Neural cell (in vitro differentiated cells): ENCODE data around the gene FN1. TPM values are rescaled to one million over a fixed set of nuclear protein-coding genes. Genes with fewer than 3 reads are reported as not detected.

Experiments used
- H2AFZ ChIP-seq: fragments of 200-600, 300-800 bp; sonication (generic), shearing (Covaris generic); 2 replicates; pipeline ENCODE4 v1.6.0; 2014; ENCODE audit warnings: low read depth, mild to moderate bottlenecking, antibody characterized with exemption, low read length, moderate library complexity
- H3F3A ChIP-seq: fragments of 200-600 bp; shearing (Covaris generic); 2 replicates; pipeline ENCODE4 v1.6.1; 2016; ENCODE audit warnings: mild to moderate bottlenecking, moderate library complexity, mixed read lengths, antibody characterized with exemption, low read length; ENCODE audit not compliant: insufficient read depth, poor library complexity, severe bottlenecking
- H3K27ac ChIP-seq: fragments of 200-600, 300-800 bp; sonication (generic), shearing (Covaris generic); 2 replicates; pipeline ENCODE4 v1.5.1; 2014; ENCODE audit warnings: mild to moderate bottlenecking, low read length, moderate library complexity
- H3K27me3 ChIP-seq: fragments of 300-800, 200-600 bp; sonication (generic), shearing (Covaris generic); 2 replicates; pipeline ENCODE4 v1.6.0; 2014; ENCODE audit warnings: mild to moderate bottlenecking, low read depth, low read length, moderate library complexity; ENCODE audit not compliant: insufficient read depth
- H3K36me3 ChIP-seq: fragments of 300-800, 200-600 bp; sonication (generic), shearing (Covaris generic); 2 replicates; pipeline ENCODE4 v1.5.1; 2014; ENCODE audit warnings: mild to moderate bottlenecking, antibody characterized with exemption, low read length, moderate library complexity; ENCODE audit not compliant: insufficient read depth
- H3K4me2 ChIP-seq: fragments of 300-800, 200-600 bp; sonication (generic), shearing (Covaris generic); 2 replicates; pipeline ENCODE4 v1.6.0; 2014; ENCODE audit warnings: mild to moderate bottlenecking, low read length
- H3K4me3 ChIP-seq: fragments of 300-800, 200-600 bp; sonication (generic), shearing (Covaris generic); 2 replicates; pipeline ENCODE4 v1.5.1; 2014; ENCODE audit warnings: mild to moderate bottlenecking, low read length, moderate library complexity
- H3K79me2 ChIP-seq: fragments of 200-600 bp; shearing (Covaris generic); replicated peaks from 2 replicates; pipeline ENCODE4 v1.6.0; 2014; ENCODE audit warnings: mild to moderate bottlenecking, low read length, moderate library complexity; ENCODE audit not compliant: insufficient read depth
- H3K9ac ChIP-seq: fragments of 300-800, 200-600 bp; sonication (generic), shearing (Covaris generic); 2 replicates; pipeline ENCODE4 v1.6.1; 2016; ENCODE audit warnings: mild to moderate bottlenecking, low read length, mixed read lengths
- H3K9me2 ChIP-seq: fragments of 200-600 bp; shearing (Covaris generic); 2 replicates; pipeline ENCODE4 v1.6.1; 2016; ENCODE audit warnings: mild to moderate bottlenecking, low read length, mixed read lengths; ENCODE audit not compliant: insufficient read depth
- H3K9me3 ChIP-seq: fragments of 200-600, 300-800 bp; sonication (generic), shearing (Covaris generic); 2 replicates; pipeline ENCODE4 v1.6.1; 2016; ENCODE audit warnings: mild to moderate bottlenecking, mixed run types, low read length, moderate library complexity, mixed read lengths
- H4K20me1 ChIP-seq: fragments of 200-600 bp; shearing (Covaris generic); 2 replicates; pipeline ENCODE4 v1.6.1; 2016; ENCODE audit warnings: mild to moderate bottlenecking, mixed run types; ENCODE audit not compliant: insufficient read depth
- EP300 ChIP-seq: fragments of 450-650 bp; conservative IDR thresholded peaks from 2 replicates; pipeline ENCODE4 v1.6.1; 2014; ENCODE audit warnings: antibody characterized with exemption, mild to moderate bottlenecking, moderate library complexity; ENCODE audit not compliant: poor library complexity, severe bottlenecking
- EZH2 ChIP-seq: fragments of 200-600, 300-800 bp; shearing (Covaris generic), sonication (generic); IDR thresholded peaks from 2 replicates; pipeline ENCODE4 v1.6.1; 2014; ENCODE audit warnings: antibody characterized with exemption, low read length, borderline replicate concordance, mild to moderate bottlenecking; ENCODE audit not compliant: insufficient read depth, poor library complexity, severe bottlenecking
- MXI1 ChIP-seq: fragments of 450-650 bp; conservative IDR thresholded peaks from 2 replicates; pipeline ENCODE4 v1.6.1; 2014; ENCODE audit warnings: antibody characterized with exemption, mild to moderate bottlenecking; ENCODE audit not compliant: poor library complexity, severe bottlenecking
- POLR2AphosphoS5 ChIP-seq: IDR thresholded peaks from 2 replicates; pipeline ENCODE4 v1.6.1; 2012
- RAD21 ChIP-seq: fragments of 450-650 bp; conservative IDR thresholded peaks from 2 replicates; pipeline ENCODE4 v1.6.1; 2014; ENCODE audit warnings: antibody characterized with exemption, mild to moderate bottlenecking, moderate library complexity
- REST ChIP-seq: IDR thresholded peaks from 2 replicates; pipeline ENCODE4 v1.6.1; 2012; ENCODE audit warnings: borderline replicate concordance
- SMC3 ChIP-seq: fragments of 450-650 bp; conservative IDR thresholded peaks from 2 replicates; pipeline ENCODE4 v1.6.1; 2014; ENCODE audit warnings: antibody characterized with exemption, mild to moderate bottlenecking, moderate library complexity; ENCODE audit not compliant: poor library complexity
- TAF1 ChIP-seq: IDR thresholded peaks from 2 replicates; pipeline ENCODE4 v1.6.1; 2012; ENCODE audit warnings: low read depth
- polyA plus RNA-seq: library from polyadenylated mRNA; depleted of rRNA; stranded (reverse); fragments of >200 nt; gene quantifications from 2 replicates; pipeline ENCODE4 v1.2.3, GENCODE V29; 2014
- TF ChIP-seq, protein P1 (sequence below): fragments of 450-650 bp; IDR thresholded peaks from 2 replicates; pipeline ENCODE4 v1.5.1; 2014; ENCODE audit warnings: antibody characterized with exemption, mild to moderate bottlenecking, moderate library complexity; ENCODE audit not compliant: poor library complexity, severe bottlenecking

Gene FN1
- polyA plus RNA-seq, 1 donor from 2014 or later: 0.93 TPM

DNA sequence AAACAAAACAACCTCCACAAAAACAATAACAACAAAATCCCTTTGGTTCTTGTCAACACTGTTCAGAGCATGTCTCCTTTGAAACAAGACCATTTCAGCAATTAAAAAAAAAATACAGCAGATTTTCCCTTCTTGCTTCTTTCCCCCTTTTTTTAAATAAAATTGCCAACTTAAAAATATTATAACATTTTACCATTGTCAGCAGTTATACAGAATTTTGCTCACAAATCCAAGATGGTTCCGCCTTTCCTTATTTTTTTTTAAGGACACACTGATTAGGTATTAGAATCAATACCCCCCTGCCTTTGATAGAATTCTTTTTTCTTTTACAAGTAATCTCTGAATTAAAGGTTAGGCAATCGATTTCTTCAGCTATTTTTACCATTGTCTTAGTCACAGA is 48.7 kb upstream of the FN1 start:
- no peak overlapping the region for H3K9ac ChIP-seq

DNA sequence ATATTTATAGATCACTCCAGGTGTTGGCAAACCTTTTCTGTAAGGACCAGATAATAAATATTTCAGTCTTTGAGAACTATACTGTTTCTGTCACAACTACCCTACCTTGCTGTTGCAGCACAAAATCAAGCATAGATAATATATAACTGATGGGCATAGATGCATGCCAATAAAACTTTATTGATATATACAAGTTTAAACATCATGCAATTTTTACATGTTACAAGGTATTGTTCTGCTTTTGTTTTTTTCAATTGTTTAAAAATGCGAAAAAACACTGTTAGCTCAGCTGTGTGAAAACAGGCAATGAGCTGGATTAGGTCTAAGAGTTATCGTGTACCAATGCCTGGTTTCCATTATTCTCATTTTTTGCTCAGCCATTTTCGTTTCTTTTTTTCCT is 47.6 kb upstream of the FN1 start:
- Histone ChIP-seq H3K27ac (no peak overlapping the region), H4K20me1 (no peaks in the 10 kb centered on the region), H3K9ac (no peak overlapping the region), H3K27me3 (no peaks in the 10 kb centered on the region), H2AFZ (no peak overlapping the region), H3F3A (no peaks in the 10 kb centered on the region), H3K9me2 (no peaks in the 10 kb centered on the region), H3K9me3 (no peaks in the 10 kb centered on the region), H3K79me2 (no peaks in the 10 kb centered on the region), H3K4me2 (no peak overlapping the region), H3K36me3 (no peaks in the 10 kb centered on the region), H3K4me3 (no peak overlapping the region)
- no peak for TF ChIP-seq REST
- no peak for TF ChIP-seq MXI1
- TF ChIP-seq EP300: no peak
- TF ChIP-seq SMC3: no peak
- no peak for TF ChIP-seq RAD21
- TF ChIP-seq, protein P1, sequence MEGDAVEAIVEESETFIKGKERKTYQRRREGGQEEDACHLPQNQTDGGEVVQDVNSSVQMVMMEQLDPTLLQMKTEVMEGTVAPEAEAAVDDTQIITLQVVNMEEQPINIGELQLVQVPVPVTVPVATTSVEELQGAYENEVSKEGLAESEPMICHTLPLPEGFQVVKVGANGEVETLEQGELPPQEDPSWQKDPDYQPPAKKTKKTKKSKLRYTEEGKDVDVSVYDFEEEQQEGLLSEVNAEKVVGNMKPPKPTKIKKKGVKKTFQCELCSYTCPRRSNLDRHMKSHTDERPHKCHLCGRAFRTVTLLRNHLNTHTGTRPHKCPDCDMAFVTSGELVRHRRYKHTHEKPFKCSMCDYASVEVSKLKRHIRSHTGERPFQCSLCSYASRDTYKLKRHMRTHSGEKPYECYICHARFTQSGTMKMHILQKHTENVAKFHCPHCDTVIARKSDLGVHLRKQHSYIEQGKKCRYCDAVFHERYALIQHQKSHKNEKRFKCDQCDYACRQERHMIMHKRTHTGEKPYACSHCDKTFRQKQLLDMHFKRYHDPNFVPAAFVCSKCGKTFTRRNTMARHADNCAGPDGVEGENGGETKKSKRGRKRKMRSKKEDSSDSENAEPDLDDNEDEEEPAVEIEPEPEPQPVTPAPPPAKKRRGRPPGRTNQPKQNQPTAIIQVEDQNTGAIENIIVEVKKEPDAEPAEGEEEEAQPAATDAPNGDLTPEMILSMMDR: no peak
- TF ChIP-seq EZH2: no peak
- TF ChIP-seq TAF1: no peak

More for the DNA sequence above, 48.7 kb upstream of the FN1 start:
- no peaks in the 10 kb centered on the region for H3K9me3 ChIP-seq
- H3K27me3 ChIP-seq: no peaks in the 10 kb centered on the region
- no peaks in the 10 kb centered on the region for H3F3A ChIP-seq
- no peaks in the 10 kb centered on the region for H3K36me3 ChIP-seq
- TF ChIP-seq EP300 (no peak), RAD21 (no peak), SMC3 (no peak), POLR2AphosphoS5 (no peak), REST (no peak), TAF1 (no peak), EZH2 (no peak), MXI1 (no peak)
- TF ChIP-seq, protein P1: no peak
- no peak overlapping the region for H3K4me3 ChIP-seq
- no peak overlapping the region for H2AFZ ChIP-seq
- no peaks in the 10 kb centered on the region for H3K9me2 ChIP-seq
- no peaks in the 10 kb centered on the region for H3K79me2 ChIP-seq
- H3K4me2 ChIP-seq: no peak overlapping the region
- H3K27ac ChIP-seq: no peak overlapping the region
- no peaks in the 10 kb centered on the region for H4K20me1 ChIP-seq
